ENCODE data around the gene TGFA. TPM values are rescaled to one million over a fixed set of nuclear protein-coding genes. Genes with fewer than 3 reads are reported as not detected.
A peak's percentile ranks its signal among the peaks of the same experiment; 100 is the strongest.

The TGFA gene
- total RNA-seq, 2 donors from 2014 or later = 1.9 to 3.8 TPM

DNA sequence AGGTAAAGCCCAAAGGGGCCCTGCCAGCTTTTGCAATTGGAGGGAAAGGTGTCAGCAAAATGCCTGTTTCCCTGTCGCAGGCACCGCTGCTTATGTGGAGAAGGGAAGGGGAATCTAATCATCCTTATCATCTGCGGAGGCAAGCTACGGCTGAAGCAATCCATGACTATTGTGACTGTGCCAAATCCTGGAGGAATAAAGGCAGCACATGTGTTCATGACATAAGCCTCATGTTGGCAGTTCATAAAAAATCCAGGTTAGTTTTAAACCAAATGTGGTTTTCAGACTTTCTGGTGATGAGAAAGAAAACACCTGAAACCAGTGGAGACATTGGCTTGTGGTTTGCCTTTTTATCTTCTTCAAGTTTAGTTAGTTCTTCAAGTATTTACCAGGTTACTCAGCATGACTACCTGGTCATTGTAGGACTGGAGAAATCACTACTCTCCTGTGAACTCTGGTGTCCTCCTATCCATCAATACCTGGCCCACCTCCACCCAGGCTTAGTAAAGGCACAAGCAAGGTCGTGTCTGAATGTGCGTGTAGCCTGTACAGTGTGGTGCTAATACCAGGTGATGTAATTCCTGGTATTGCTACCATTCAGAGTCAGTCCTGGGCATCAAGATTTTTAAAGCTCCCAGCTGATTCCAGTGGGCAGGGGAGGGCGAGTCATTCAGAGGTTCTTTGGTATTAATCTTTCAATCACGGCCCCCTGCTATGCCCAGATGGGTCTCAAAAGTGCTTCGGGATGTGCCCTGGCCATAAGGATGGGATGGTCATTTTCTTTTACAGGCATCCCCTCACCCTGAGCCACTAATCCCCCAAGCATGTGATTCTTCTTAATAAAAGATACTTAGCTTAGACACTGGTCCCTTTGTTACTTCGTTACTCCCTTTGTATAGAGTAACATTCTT, 96.8 kb downstream of the TGFA start:
- Mint-ChIP-seq H3K4me3 (no peak overlapping the region), H3K27ac (no peak overlapping the region)

DNA sequence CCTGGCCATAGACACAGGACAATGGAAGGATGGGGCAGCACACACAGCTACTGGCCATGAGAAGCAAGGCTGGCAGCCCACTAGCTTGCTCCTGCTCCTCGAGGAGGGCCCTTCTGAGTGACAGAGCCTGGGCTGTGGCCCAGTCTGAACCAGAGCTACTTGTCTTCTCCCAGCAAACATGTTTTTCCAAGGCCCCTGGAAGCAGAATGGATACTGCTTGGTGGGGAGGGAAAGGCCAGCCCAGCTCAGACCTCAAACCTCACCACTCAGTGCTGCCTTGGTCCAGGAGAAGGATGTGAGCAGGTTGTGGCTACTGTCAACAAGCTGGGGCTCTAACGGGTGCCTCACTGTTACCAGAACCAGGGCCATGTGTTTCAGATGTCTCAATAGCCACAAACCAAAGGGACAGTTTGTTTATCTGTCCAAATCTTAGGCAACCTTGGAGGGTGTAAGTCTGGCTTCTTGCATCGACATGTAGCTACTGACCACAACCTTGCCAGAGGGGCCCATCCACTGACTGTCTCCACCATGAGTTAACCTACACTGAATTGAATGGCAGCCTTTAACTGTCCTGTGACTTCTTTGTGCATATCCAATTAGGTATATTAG, 98.6 kb downstream of the TGFA start:
- no peak overlapping the region for H3K4me3 Mint-ChIP-seq
- no peaks in the 10 kb centered on the region for H3K9me3 ChIP-seq (ENCODE audit: control insufficient read depth, low read length, poor library complexity, severe bottlenecking)
- no peaks in the 10 kb centered on the region for H3K36me3 Mint-ChIP-seq (ENCODE audit: low read depth)
- DNase-seq = no peak
- ATAC-seq = no peak
- peaks cover 5% of the 10 kb centered on the region for H3K4me1 Mint-ChIP-seq
- no peak overlapping the region for H3K27ac Mint-ChIP-seq
- no peaks in the 10 kb centered on the region for H3K27me3 Mint-ChIP-seq

More for the DNA sequence above, 96.8 kb downstream of the TGFA start:
- H3K27me3 Mint-ChIP-seq = no peaks in the 10 kb centered on the region
- no peaks in the 10 kb centered on the region for H3K36me3 Mint-ChIP-seq (ENCODE audit: low read depth)
- no peak for DNase-seq
- H3K9me3 ChIP-seq (ENCODE audit: control insufficient read depth, low read length, poor library complexity, severe bottlenecking) = no peaks in the 10 kb centered on the region
- peaks cover 3% of the 10 kb centered on the region for H3K4me1 Mint-ChIP-seq
- no peak for ATAC-seq

DNA sequence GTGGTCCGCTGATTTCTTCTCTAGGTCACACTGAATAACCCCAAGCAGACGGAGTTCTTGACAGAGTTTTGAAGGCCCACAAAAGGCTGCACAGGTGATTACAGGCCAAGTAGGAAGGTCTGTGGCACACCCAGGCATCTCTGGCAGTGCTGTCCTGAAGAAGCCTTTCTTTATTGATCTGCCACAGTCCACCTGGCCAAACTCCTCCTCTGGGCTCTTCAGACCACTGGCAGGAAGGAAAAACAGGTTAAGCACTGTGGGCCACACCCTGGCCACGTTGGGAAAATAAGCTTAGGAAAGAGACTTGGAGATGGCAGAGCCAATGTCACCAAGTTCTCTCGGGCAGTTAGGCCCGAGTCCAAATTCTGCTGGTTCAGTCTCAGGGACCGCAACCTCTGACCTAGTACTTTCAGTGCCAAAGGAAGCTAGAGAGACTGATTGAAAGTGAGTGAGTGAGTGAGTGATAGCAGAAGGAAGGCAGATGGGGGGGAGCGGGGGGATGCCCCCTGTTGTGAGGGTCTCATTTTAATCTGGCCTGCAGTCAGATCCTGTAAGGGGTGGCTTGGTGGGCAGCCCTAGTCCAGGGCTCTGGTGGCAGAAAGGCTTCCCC, 102.9 kb downstream of the TGFA start:
- H3K27ac Mint-ChIP-seq = peak overlapping the region; percentile 91
- ATAC-seq (no peak), DNase-seq (no peak)
- no peak overlapping the region for H3K4me3 Mint-ChIP-seq
- H3K9me3 ChIP-seq (ENCODE audit: control insufficient read depth, low read length, poor library complexity, severe bottlenecking) = no peaks in the 10 kb centered on the region
- H3K4me1 Mint-ChIP-seq = peaks cover 2% of the 10 kb centered on the region
- no peaks in the 10 kb centered on the region for H3K27me3 Mint-ChIP-seq
- H3K36me3 Mint-ChIP-seq (ENCODE audit: low read depth) = no peaks in the 10 kb centered on the region

DNA sequence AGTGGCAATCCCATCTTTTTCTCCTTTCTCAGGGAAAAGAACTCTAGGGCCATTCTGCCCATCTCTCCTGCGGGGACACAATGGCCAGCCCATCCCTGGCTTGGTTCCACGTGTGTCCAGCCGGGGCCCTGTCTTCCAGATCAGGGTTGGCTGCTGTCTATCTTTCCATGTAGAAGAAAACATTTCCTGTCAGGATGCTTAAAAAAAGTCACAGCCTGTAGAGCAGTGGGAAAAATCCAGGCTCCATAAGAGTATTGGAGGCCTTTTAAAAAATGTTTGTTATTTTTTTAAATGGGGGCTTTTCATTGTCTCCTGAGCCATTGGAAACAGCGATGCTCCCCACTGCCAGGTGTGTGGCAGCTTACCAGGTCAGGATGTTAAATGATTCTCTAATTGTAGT, 105.6 kb downstream of the TGFA start:
- peaks cover 2% of the 10 kb centered on the region for H3K4me1 Mint-ChIP-seq
- DNase-seq (no peak), ATAC-seq (no peak)
- no peaks in the 10 kb centered on the region for H3K27me3 Mint-ChIP-seq
- no peak overlapping the region for H3K27ac Mint-ChIP-seq
- no peaks in the 10 kb centered on the region for H3K36me3 Mint-ChIP-seq (ENCODE audit: low read depth)
- H3K4me3 Mint-ChIP-seq = no peak overlapping the region
- no peaks in the 10 kb centered on the region for H3K9me3 ChIP-seq (ENCODE audit: control insufficient read depth, low read length, poor library complexity, severe bottlenecking)

DNA sequence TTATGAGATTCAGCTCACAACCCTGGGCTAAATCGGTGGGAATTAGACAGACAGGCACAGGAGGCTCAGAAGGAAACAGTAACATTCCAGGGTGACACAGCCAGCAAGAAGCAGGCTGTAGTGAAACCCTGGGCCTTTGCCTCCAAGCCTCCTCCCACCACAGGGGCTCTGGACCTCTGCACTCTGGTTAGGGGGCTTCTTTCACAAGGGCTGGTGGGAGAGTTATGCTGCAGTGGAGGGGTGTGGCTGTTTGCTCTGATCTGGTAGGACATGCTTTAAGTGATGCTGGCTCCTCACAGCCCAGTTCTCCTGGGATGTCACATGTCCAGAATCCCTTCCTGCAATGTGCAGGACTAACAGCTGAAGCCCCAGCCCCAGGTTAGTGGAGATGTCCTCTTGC, 109.9 kb downstream of the TGFA start:
- no peak overlapping the region for H3K4me3 Mint-ChIP-seq
- no peaks in the 10 kb centered on the region for H3K36me3 Mint-ChIP-seq (ENCODE audit: low read depth)
- no peak for ATAC-seq
- H3K4me1 Mint-ChIP-seq = peaks cover 26% of the 10 kb centered on the region
- H3K9me3 ChIP-seq (ENCODE audit: control insufficient read depth, low read length, poor library complexity, severe bottlenecking) = no peaks in the 10 kb centered on the region
- no peak for DNase-seq
- H3K27me3 Mint-ChIP-seq = no peaks in the 10 kb centered on the region
- peak overlapping the region; percentile 14 for H3K27ac Mint-ChIP-seq

DNA sequence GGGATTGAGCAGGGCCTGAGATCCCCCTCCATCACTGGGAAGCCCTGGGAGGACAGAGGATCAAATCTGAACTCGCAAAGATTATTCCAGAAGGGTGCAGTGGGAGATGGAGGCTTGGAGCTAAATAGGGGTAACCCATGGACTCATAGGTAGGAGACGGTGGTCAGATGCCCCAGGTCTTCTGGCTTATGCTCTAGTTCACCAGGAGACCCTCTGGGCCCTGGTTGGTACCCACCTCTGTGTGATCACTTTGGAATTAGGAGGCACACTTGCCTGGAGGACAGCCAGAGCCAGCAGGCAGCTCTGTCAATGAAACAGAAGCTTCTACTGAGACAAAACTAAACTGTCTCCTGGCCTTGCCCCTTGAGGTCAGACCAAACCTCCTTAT, 110.6 kb downstream of the TGFA start:
- H3K9me3 ChIP-seq (ENCODE audit: control insufficient read depth, low read length, poor library complexity, severe bottlenecking) = no peaks in the 10 kb centered on the region
- H3K27ac Mint-ChIP-seq = no peak overlapping the region
- ATAC-seq (no peak), DNase-seq (no peak)
- H3K4me1 Mint-ChIP-seq = peaks cover 29% of the 10 kb centered on the region
- no peaks in the 10 kb centered on the region for H3K36me3 Mint-ChIP-seq (ENCODE audit: low read depth)
- H3K4me3 Mint-ChIP-seq = no peak overlapping the region
- no peaks in the 10 kb centered on the region for H3K27me3 Mint-ChIP-seq

DNA sequence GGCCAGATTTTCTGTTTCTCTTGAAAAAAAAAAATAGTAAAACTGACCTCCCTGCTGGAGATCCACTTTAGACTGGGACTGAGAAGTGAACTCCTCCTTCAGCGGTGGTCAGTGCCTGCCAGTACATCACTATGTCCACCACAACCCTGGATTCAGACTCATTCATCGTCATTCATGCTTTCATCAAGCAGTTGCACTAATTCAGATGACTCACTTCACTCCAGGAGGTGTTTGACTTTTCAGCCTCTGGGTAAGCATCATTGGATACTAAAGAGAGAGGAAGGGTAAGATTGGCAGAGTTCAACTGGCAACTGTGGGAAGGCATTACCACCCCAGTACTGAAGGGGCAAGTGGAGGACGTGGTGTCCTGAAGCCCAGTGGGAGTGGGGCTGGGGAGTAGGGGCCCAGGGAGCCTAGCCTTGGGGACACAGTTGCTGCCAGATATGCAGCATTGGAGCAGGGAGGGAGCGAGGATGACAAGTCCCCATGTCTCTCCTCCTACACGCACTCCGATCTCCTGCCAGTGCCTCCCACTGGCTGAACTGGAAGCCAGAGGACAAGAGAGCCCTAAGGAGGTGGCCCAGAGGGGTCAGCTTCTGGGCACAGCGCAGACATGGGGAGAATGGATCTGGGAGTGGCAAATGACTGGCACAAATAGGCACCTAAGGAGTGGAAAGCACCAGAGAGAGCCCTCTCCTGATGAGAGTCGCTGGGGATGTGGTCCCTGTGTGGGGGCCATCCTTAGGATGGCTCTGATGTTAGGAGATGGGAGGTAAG, 111.1 kb downstream of the TGFA start:
- peaks cover 29% of the 10 kb centered on the region for H3K4me1 Mint-ChIP-seq
- H3K4me3 Mint-ChIP-seq = peak overlapping the region; percentile 41
- ATAC-seq (no peak), DNase-seq (no peak)
- no peaks in the 10 kb centered on the region for H3K36me3 Mint-ChIP-seq (ENCODE audit: low read depth)
- no peaks in the 10 kb centered on the region for H3K27me3 Mint-ChIP-seq
- H3K9me3 ChIP-seq (ENCODE audit: control insufficient read depth, low read length, poor library complexity, severe bottlenecking) = no peaks in the 10 kb centered on the region
- no peak overlapping the region for H3K27ac Mint-ChIP-seq

DNA sequence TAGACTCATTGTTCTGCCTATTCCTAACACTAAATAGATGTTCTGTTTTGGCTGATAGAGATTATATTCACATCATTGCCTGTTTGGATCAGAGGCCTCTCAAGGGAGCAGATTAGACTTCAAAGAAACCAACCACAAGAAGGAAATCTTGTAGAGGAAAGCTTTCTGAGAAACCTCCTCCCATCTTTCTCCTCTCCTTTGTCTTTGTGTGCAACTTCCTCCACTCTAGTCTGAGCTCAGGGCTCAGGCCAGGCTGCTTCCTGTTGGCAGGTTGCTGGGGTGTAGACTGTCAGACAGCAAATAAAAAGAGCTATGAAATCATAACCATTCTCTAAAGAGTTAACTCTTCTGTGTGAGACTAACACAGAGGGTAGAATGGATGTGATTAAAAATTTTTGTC, 113.0 kb downstream of the TGFA start:
- H3K9me3 ChIP-seq (ENCODE audit: control insufficient read depth, low read length, poor library complexity, severe bottlenecking) = no peaks in the 10 kb centered on the region
- H3K27ac Mint-ChIP-seq = peak overlapping the region; percentile 92
- peak overlapping the region; percentile 82 for H3K4me3 Mint-ChIP-seq
- ATAC-seq (peak; percentile 89), DNase-seq (no peak)
- H3K4me1 Mint-ChIP-seq = peaks cover 29% of the 10 kb centered on the region
- no peaks in the 10 kb centered on the region for H3K36me3 Mint-ChIP-seq (ENCODE audit: low read depth)
- H3K27me3 Mint-ChIP-seq = peaks cover 8% of the 10 kb centered on the region

DNA sequence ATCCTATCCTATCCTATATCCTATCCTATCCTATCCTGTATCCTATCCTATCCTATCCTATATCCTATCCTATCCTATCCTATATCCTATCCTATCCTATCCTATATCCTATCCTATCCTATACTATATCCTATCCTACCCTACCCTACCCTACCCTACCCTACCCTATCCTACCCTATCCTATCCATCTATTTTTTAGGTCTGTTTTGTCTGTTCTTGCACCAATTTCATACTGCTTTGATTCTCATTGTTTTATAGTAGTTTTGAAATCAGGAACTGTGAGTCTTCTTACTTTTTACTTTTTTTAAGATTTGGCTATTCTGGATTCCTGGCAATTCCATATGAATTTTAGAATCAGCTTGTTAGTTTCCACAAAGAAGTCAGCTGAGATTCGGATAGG, 118.5 kb downstream of the TGFA start:
- H3K4me1 Mint-ChIP-seq = peaks cover 9% of the 10 kb centered on the region
- DNase-seq = no peak
- peaks cover 8% of the 10 kb centered on the region for H3K27me3 Mint-ChIP-seq
- ATAC-seq = no peak
- H3K9me3 ChIP-seq (ENCODE audit: control insufficient read depth, low read length, poor library complexity, severe bottlenecking) = no peaks in the 10 kb centered on the region
- no peak overlapping the region for H3K4me3 Mint-ChIP-seq
- H3K27ac Mint-ChIP-seq = no peak overlapping the region
- no peaks in the 10 kb centered on the region for H3K36me3 Mint-ChIP-seq (ENCODE audit: low read depth)

DNA sequence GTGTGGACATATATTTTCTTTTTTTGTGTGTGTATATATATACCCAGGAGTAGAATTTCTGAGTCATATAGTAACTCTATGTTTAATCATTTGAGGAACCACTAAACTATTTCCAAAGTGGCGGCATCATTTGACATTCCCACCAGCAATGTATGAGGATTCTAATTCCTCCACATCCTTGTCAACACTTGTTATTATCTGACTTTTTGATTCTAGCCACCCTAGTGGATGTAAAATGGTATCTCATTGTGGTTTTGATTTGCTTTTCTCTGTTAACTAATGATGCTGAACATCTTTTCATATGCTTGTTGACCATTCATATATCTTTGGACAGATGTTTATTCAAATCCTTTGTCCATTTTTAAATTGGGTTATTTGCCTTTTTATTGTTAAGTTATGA, 120.3 kb downstream of the TGFA start:
- no peak for DNase-seq
- peaks cover 8% of the 10 kb centered on the region for H3K27me3 Mint-ChIP-seq
- H3K4me1 Mint-ChIP-seq = no peaks in the 10 kb centered on the region
- no peak overlapping the region for H3K4me3 Mint-ChIP-seq
- no peaks in the 10 kb centered on the region for H3K9me3 ChIP-seq (ENCODE audit: control insufficient read depth, low read length, poor library complexity, severe bottlenecking)
- H3K36me3 Mint-ChIP-seq (ENCODE audit: low read depth) = no peaks in the 10 kb centered on the region
- no peak for ATAC-seq
- H3K27ac Mint-ChIP-seq = no peak overlapping the region

DNA sequence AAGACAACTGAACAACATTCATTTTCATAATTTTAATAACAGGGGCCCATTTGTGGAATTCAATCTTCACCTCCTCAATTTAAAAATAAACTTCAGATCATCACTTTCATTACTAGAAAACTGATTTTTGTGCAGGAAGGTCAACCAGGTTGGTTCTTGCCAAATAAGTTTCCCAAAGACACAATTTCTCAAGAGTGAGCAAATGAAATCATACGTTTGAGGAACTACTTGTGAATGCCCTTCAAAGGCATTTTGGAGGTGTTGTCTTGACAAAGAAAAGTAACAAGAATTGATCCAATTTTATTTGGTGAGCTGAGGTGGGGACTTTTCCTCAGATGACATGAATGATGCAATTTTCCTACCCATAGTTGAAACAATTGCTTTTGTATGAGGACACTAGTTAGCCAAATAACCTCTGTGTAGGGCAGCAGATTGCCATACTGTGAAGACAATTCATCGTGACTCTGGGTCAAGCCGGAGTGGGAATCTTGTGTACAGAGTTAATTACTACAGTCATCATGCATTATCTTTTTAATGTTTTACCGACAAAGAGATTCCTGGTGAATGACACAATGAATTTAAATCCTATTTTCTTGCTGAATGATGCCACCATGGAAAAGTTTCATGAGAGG, 121.8 kb downstream of the TGFA start:
- no peak overlapping the region for H3K4me3 Mint-ChIP-seq
- no peaks in the 10 kb centered on the region for H3K4me1 Mint-ChIP-seq
- no peak for DNase-seq
- H3K27me3 Mint-ChIP-seq = peaks cover 8% of the 10 kb centered on the region
- H3K36me3 Mint-ChIP-seq (ENCODE audit: low read depth) = no peaks in the 10 kb centered on the region
- H3K27ac Mint-ChIP-seq = no peak overlapping the region
- H3K9me3 ChIP-seq (ENCODE audit: control insufficient read depth, low read length, poor library complexity, severe bottlenecking) = no peaks in the 10 kb centered on the region
- no peak for ATAC-seq

DNA sequence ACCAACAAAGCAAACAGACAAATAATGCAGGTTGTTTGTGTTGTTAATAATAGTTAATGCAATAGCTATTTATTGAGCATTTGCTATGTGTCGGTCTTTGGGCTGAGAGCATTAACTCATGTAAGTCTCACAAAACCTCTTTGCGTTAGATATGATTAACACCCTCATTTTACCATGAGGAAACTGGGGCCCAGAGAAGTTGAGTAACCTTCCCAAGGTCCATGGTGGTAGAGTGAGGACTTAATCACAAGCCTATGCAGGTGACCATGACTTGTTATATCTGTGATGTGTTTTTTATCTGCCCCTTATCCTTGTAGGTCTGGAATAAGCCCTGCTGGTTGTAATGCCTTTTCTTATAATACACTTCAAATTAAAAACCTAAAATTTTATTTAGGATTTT, 127.3 kb downstream of the TGFA start:
- no peak for DNase-seq
- Mint-ChIP-seq H3K27me3 (peaks cover 10% of the 10 kb centered on the region), H3K36me3 (ENCODE audit: low read depth) (no peaks in the 10 kb centered on the region), H3K4me1 (no peaks in the 10 kb centered on the region), H3K27ac (no peak overlapping the region), H3K4me3 (no peak overlapping the region)
- H3K9me3 ChIP-seq (ENCODE audit: control insufficient read depth, low read length, poor library complexity, severe bottlenecking) = no peaks in the 10 kb centered on the region
- ATAC-seq = no peak

All from T-helper 17 cell (primary cell).